ENCODE results near the gene MEX3D.

DNA sequence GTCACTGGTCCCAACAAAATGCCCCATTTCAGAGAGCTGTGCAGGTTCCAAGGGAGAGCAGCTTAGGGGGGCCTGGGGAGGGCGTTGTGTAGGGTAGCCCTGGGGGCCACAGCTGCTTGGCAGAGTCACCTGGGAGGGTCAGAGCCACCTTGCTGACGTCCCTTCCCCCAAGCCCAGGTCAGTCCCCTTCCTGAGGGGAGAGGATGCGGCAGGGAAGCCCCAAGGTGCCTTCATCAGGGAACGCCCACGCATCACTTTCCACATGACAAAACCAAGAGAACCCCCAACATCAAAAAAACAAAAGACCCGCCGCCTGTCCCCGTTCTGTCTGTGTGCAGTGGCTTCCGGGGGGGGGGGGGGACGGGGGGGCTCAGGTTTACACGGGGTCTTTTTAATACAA is 42.5 kb upstream of the MEX3D start:
- TF ChIP-seq POLR2A (IDR thresholded peaks at IDR 0.05; ENCODE audit: low read depth, low read length): no peak
- TF ChIP-seq SPI1 (IDR thresholded peaks at IDR 0.05; ENCODE audit: low read depth, low read length): no peak
- no peak for TF ChIP-seq POLR2AphosphoS5 (IDR thresholded peaks at IDR 0.05; ENCODE audit: low read depth, low read length)
- no peak for TF ChIP-seq TAF1 (IDR thresholded peaks at IDR 0.05; ENCODE audit: low read depth, low read length)
- no peak for TF ChIP-seq PAX5 (IDR thresholded peaks at IDR 0.05; ENCODE audit: insufficient read depth, low read length, severe bottlenecking)
